GM21723 (cell line): ENCODE results near the gene SCGB1D2.
"Not testable (repeated sequence)": the region's sequence is repeated elsewhere in the genome, so short reads cannot be mapped to it uniquely, and the experiment has no call there.

ENCODE experiments used
- ATAC-seq: cut with Tn5 transposase; IDR thresholded peaks from one replicate; pipeline ENCODE4 v1.9.1; 2021; ENCODE audit warnings: mild to moderate bottlenecking, moderate library complexity; ENCODE audit not compliant: unreplicated experiment

Gene SCGB1D2

GRCh38 chr11:62242021-62242420 lies at the start of gene SCGB1D2:
SCGB1D2 (plus strand) TSS chr11:62242239; CDS start chr11:62242308, 69 bp downstream.
- ATAC-seq, result no peak

- ATAC-seq, result no peak
These were observed 48.1 kb upstream of the SCGB1D2 start for GRCh38 chr11:62193952-62194351.

- not testable (repeated sequence) for ATAC-seq
These were observed 47.0 kb upstream of the SCGB1D2 start for GRCh38 chr11:62195010-62195409.

- ATAC-seq, result no peak
These were observed 46.1 kb upstream of the SCGB1D2 start for GRCh38 chr11:62195945-62196344.

GRCh38 chr11:62197400-62197799 lies 44.6 kb upstream of the SCGB1D2 start:
- ATAC-seq, result not testable (repeated sequence)

GRCh38 chr11:62201376-62201775 lies 40.7 kb upstream of the SCGB1D2 start:
- ATAC-seq, result no peak

GRCh38 chr11:62202910-62203309 lies 39.1 kb upstream of the SCGB1D2 start:
- no peak for ATAC-seq

GRCh38 chr11:62204430-62204829 lies 37.6 kb upstream of the SCGB1D2 start:
- no peak for ATAC-seq

- ATAC-seq, result no peak
These were observed 36.6 kb upstream of the SCGB1D2 start for GRCh38 chr11:62205441-62205840.

GRCh38 chr11:62206276-62207066 lies 35.6 kb upstream of the SCGB1D2 start:
- not testable (repeated sequence) for ATAC-seq

GRCh38 chr11:62208785-62209144 lies 33.3 kb upstream of the SCGB1D2 start:
- no peak for ATAC-seq

- no peak for ATAC-seq
These were observed 24.8 kb upstream of the SCGB1D2 start for GRCh38 chr11:62217191-62217748.

- ATAC-seq, result no peak
These were observed 20.5 kb upstream of the SCGB1D2 start for GRCh38 chr11:62221498-62221897.

- no peak for ATAC-seq
These were observed 18.9 kb upstream of the SCGB1D2 start for GRCh38 chr11:62223095-62223494.

GRCh38 chr11:62233730-62234129 lies 8.3 kb upstream of the SCGB1D2 start:
- ATAC-seq, result no peak

GRCh38 chr11:62236187-62236586 lies 5.9 kb upstream of the SCGB1D2 start:
- ATAC-seq, result no peak

GRCh38 chr11:62237499-62237898 lies 4.5 kb upstream of the SCGB1D2 start:
- no peak for ATAC-seq

- ATAC-seq, result no peak
These were observed 3.9 kb upstream of the SCGB1D2 start for GRCh38 chr11:62238151-62238550.

- ATAC-seq, result no peak
These were observed 944 bp upstream of the SCGB1D2 start for GRCh38 chr11:62241095-62241494.

- ATAC-seq, result no peak
These were observed 3.3 kb downstream of the SCGB1D2 start for GRCh38 chr11:62245271-62245753.

GRCh38 chr11:62251698-62252097 lies 9.7 kb downstream of the SCGB1D2 start:
- no peak for ATAC-seq

GRCh38 chr11:62253999-62254542 lies 12.0 kb downstream of the SCGB1D2 start:
- no peak for ATAC-seq
